ENCODE measurements around the gene BEND7. TPM values are rescaled to one million over a fixed set of nuclear protein-coding genes. Genes with fewer than 3 reads are reported as not detected.

Gene BEND7
- total RNA-seq, 1 experiment from 2014 or later, result 1.7 TPM

GRCh38 chr10:13421382-13421917, 107.4 kb downstream of the BEND7 start:
- intact Hi-C loops (cut with micrococcal nuclease; ENCODE audit: unreplicated experiment), result no loop called here
- TF ChIP-seq CTCF (conservative IDR thresholded peaks at IDR 0.05) (no peak), EZH2 (IDR thresholded peaks at IDR 0.05; ENCODE audit: low read depth) (no peak)
- Histone ChIP-seq H3K4me3 (no peak overlapping the region), H2AFZ (no peak overlapping the region), H4K20me1 (ENCODE audit: insufficient read depth) (no peaks in the 10 kb centered on the region), H3K4me2 (no peak overlapping the region), H3F3A (ENCODE audit: insufficient read depth, low read depth) (no peaks in the 10 kb centered on the region), H3K4me1 (replicated peaks; ENCODE audit: insufficient read depth) (no peaks in the 10 kb centered on the region), H3K9me2 (ENCODE audit: insufficient read depth) (no peaks in the 10 kb centered on the region), H3K27ac (no peak overlapping the region), H3K9me3 (ENCODE audit: insufficient read depth, low read depth) (no peaks in the 10 kb centered on the region), H3K27me3 (ENCODE audit: insufficient read depth, low read depth) (peaks cover 61% of the 10 kb centered on the region), H3K36me3 (ENCODE audit: low read depth) (no peaks in the 10 kb centered on the region), H3K79me2 (ENCODE audit: low read depth) (no peaks in the 10 kb centered on the region)
- CTCF ChIA-PET, result no interaction called here
- no TSS peak for BruUV-seq (replicated peaks)
- DNase-seq, result no peak
- POLR2A ChIA-PET (ENCODE audit: unreplicated experiment), result no interaction called here

GRCh38 chr10:13420532-13421307, 108.1 kb downstream of the BEND7 start:
- intact Hi-C loops (cut with micrococcal nuclease; ENCODE audit: unreplicated experiment), result no loop called here
- TF ChIP-seq CTCF (conservative IDR thresholded peaks at IDR 0.05) (no peak), EZH2 (IDR thresholded peaks at IDR 0.05; ENCODE audit: low read depth) (no peak)
- CTCF ChIA-PET, result no interaction called here
- no peak for DNase-seq
- no peaks in the 10 kb centered on the region for H3F3A ChIP-seq (ENCODE audit: insufficient read depth, low read depth)
- H3K4me3 ChIP-seq, result no peak overlapping the region
- H3K27ac ChIP-seq, result no peak overlapping the region
- peaks cover 59% of the 10 kb centered on the region for H3K27me3 ChIP-seq (ENCODE audit: insufficient read depth, low read depth)
- no peaks in the 10 kb centered on the region for H3K36me3 ChIP-seq (ENCODE audit: low read depth)
- H3K4me1 ChIP-seq (replicated peaks; ENCODE audit: insufficient read depth), result no peaks in the 10 kb centered on the region
- POLR2A ChIA-PET (ENCODE audit: unreplicated experiment), result no interaction called here
- no peaks in the 10 kb centered on the region for H3K9me3 ChIP-seq (ENCODE audit: insufficient read depth, low read depth)
- H4K20me1 ChIP-seq (ENCODE audit: insufficient read depth), result no peaks in the 10 kb centered on the region
- no TSS peak for BruUV-seq (replicated peaks)
- H3K79me2 ChIP-seq (ENCODE audit: low read depth), result no peaks in the 10 kb centered on the region
- no peaks in the 10 kb centered on the region for H3K9me2 ChIP-seq (ENCODE audit: insufficient read depth)
- H2AFZ ChIP-seq, result no peak overlapping the region
- H3K4me2 ChIP-seq, result no peak overlapping the region

- peaks cover 34% of the 10 kb centered on the region for H3K27me3 ChIP-seq (ENCODE audit: insufficient read depth, low read depth)
- H3K27ac ChIP-seq, result no peak overlapping the region
- no peak overlapping the region for H2AFZ ChIP-seq
- H3F3A ChIP-seq (ENCODE audit: insufficient read depth, low read depth), result no peaks in the 10 kb centered on the region
- TF ChIP-seq CTCF (conservative IDR thresholded peaks at IDR 0.05) (no peak), EZH2 (IDR thresholded peaks at IDR 0.05; ENCODE audit: low read depth) (no peak)
- ChIA-PET CTCF (no interaction called here), POLR2A (ENCODE audit: unreplicated experiment) (no interaction called here)
- no peak for DNase-seq
- no peaks in the 10 kb centered on the region for H3K4me1 ChIP-seq (replicated peaks; ENCODE audit: insufficient read depth)
- intact Hi-C loops (cut with micrococcal nuclease; ENCODE audit: unreplicated experiment), result no loop called here
- no peaks in the 10 kb centered on the region for H3K79me2 ChIP-seq (ENCODE audit: low read depth)
- no peaks in the 10 kb centered on the region for H3K9me2 ChIP-seq (ENCODE audit: insufficient read depth)
- no peak overlapping the region for H3K4me3 ChIP-seq
- BruUV-seq (replicated peaks), result no TSS peak
- no peak overlapping the region for H3K4me2 ChIP-seq
- no peaks in the 10 kb centered on the region for H3K9me3 ChIP-seq (ENCODE audit: insufficient read depth, low read depth)
- no peaks in the 10 kb centered on the region for H4K20me1 ChIP-seq (ENCODE audit: insufficient read depth)
- no peaks in the 10 kb centered on the region for H3K36me3 ChIP-seq (ENCODE audit: low read depth)
These were observed 111.2 kb downstream of the BEND7 start for GRCh38 chr10:13417459-13418126.

Data from PC-9 (cell line).